ENCODE results near the gene FGGY.

GRCh38 chr1:59318271-59318860 is 21.5 kb downstream of the FGGY start:
- TF ChIP-seq CTCF (IDR thresholded peaks at IDR 0.05) (no peak), EZH2 (IDR thresholded peaks at IDR 0.05; ENCODE audit: borderline replicate concordance, insufficient read depth, low read depth, low read length, poor library complexity, severe bottlenecking) (no peak)
